Heart right ventricle (tissue), 16 donors: ENCODE results near the gene CCT7. TPM values are rescaled to one million over a fixed set of nuclear protein-coding genes. Genes with fewer than 3 reads are reported as not detected.

Source experiments
- ATAC-seq, 8 donors: fragments of 200-7000 bp; cut with Tn5 transposase; one replicate each; pipeline ENCODE4 v1.9.1; 2020; ENCODE audit warnings: mild to moderate bottlenecking in 8 of 8, moderate library complexity in 8 of 8, moderate number of reproducible peaks in 1 of 8
- DNase-seq, 2 donors: peaks; one replicate each; pipeline ENCODE4 v3.0.0-alpha.2; 2020
- H3K27ac ChIP-seq, 10 donors: fragments of 200-600 bp; sonication (generic) in 2 of 10; one replicate each; pipeline versions ENCODE4 v1.5.0 to v1.8.0; 2020 to 2022; ENCODE audit warnings: mild to moderate bottlenecking in 3 of 10
- H3K27me3 ChIP-seq, 7 donors: fragments of 200-600 bp; one replicate each; pipeline ENCODE4 v1.8.0; 2021 to 2022; ENCODE audit warnings: mild to moderate bottlenecking in 2 of 7
- H3K36me3 ChIP-seq, 9 donors: fragments of 200-600 bp; sonication (generic) in 1 of 9; one replicate each; pipeline versions ENCODE4 v1.5.0 to v1.8.0; 2020 to 2022; ENCODE audit warnings: mild to moderate bottlenecking in 2 of 9
- H3K4me1 ChIP-seq, 9 donors: fragments of 200-600 bp; sonication (generic) in 1 of 9; one replicate each; pipeline versions ENCODE4 v1.5.0 to v1.8.0; 2020 to 2022; ENCODE audit warnings: mild to moderate bottlenecking in 4 of 9
- H3K4me3 ChIP-seq, 10 donors: fragments of 200-600 bp; sonication (generic) in 2 of 10; one replicate each; pipeline versions ENCODE4 v1.5.0 to v1.8.0; 2020 to 2022; ENCODE audit warnings: mild to moderate bottlenecking in 7 of 10, moderate library complexity in 2 of 10
- H3K9me3 ChIP-seq, 11 donors: fragments of 200-600 bp in 10 of 11; sonication (generic) in 2 of 11; one replicate each; pipeline versions ENCODE4 v1.5.0 to v1.8.0; 2013 to 2022; ENCODE audit warnings: mild to moderate bottlenecking in 2 of 11, control low read depth in 1 of 11, moderate library complexity in 1 of 11
- WGBS, 2 donors: extraction: QIAGEN DNeasy Blood & Tissue Kit; methylation state at CpG; one replicate each; pipeline ENCODE4 v1.1.7; 2013; ENCODE audit warnings: inconsistent platforms in 1 of 2; 5-methylcytosine and 5-hydroxymethylcytosine counted together
- intact Hi-C, 10 donors: fragments of 100-400 bp; cut with DNase I; formaldehyde crosslinking; loops; one replicate each; pipeline versions ENCODE4 v1.11.1 to v1.14.2; 2022
- polyA plus RNA-seq, 2 donors: library from polyadenylated mRNA; stranded (reverse); fragments of 200-250 nt; gene quantifications; one replicate each; pipeline ENCODE4 v1.2.3, GENCODE V29; 2013
- total RNA-seq, 10 donors: library from RNA; stranded (reverse); fragmentation: NEBNext Ultra II Directional in 3 of 10; extraction: Animal tissue kit (Norgen Biotek cat#: 25700) in 3 of 10; gene quantifications; one replicate each; pipeline versions ENCODE4 v1.2.1 to v1.2.4, GENCODE V29; 2021 to 2023
- TF ChIP-seq, protein P1 (sequence below), 9 donors: fragments of 200-600 bp; sonication (generic) in 2 of 9; IDR thresholded peaks; one replicate each; pipeline versions ENCODE4 v1.5.0 to v1.8.0; 2021 to 2022; ENCODE audit warnings: antibody characterized with exemption in 9 of 9, mild to moderate bottlenecking in 5 of 9, moderate library complexity in 1 of 9
- donor health status: Arrhythmogenic right ventricular cardiomyopathy.
- donor health status: ischemic (EF 13 %, LVEDD 7.1; RV severe dilation, severe dysfunction).
- donor health status: healthy with polysubstance abuse.
- donor health status: DM: no; HTN: yes; CAD: no.
- donor health status: DM: no; HTN: no; CAD: no.
- donor health status: ischemic (EF 25% LVEDD 6.9; RV normal size, moderate dysfunction).
- donor health status: ischemic (EF 25% LVEDD 5.7; RV mildly dilated, moderate dysfunction).
- donor health status: healthy.
- donor health status: DM: yes; HTN: yes; CAD: no.
- donor health status: Ischemic cardiomyopathy.
- donor health status: ischemic (EF 35%, LVEDD 5.7; RV mildly dilated, moderate dysfunction).
- donor health status: nonischemic (EF 11% LVEDD 7.7; RV severe dilation, severe dysfunction).
- donor health status: DM: yes; HTN: yes; CAD: no.
- donor health status: PGD.
- donor health status: ischemic (EF 29% LVEDD 5.4; RV normal size, mild dysfunction).
- donor health status: nonischemic (EF 23%, LVEDD 6.1; RV moderate dilation, normal function).

Gene CCT7
- total and polyA plus RNA-seq, 12 donors = 162 to 332 (median 180) TPM

DNA sequence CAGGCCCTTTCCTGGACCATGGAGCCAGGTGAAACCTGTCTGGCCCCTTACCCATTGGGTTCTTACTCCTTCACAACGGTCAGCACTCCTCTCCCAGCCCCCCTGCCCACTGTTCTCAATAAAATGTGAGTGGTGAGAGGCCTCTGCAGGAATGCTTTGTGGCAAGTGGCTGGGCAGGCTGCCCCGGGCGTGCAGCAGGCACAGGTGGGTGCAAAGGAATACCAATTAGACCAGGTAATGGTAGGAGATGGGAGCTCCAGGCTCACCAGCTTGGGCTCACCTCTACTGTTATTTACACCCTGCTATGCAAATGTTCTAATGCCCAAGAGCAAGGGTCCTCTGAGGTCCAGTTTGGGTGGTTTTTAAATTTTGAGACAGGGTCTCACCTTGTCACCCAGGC lies 7.0 kb upstream of the CCT7 start:
- H3K4me3 ChIP-seq = no peak overlapping the region
- ATAC-seq = peak in 1 of 8 donors; percentile 15
- no peak overlapping the region for H3K27ac ChIP-seq
- H3K9me3 ChIP-seq = no peaks in the 10 kb centered on the region
- H3K4me1 ChIP-seq = peaks cover 0 to 20% (median 10%) of the 10 kb centered on the region in 9 donors
- WGBS, 2 donors = 85 to 91% methylated on average over 3 of the region's 3 CpGs
- peaks cover 0 to 81% (median 20%) of the 10 kb centered on the region in 9 donors for H3K36me3 ChIP-seq
- TF ChIP-seq, protein P1, sequence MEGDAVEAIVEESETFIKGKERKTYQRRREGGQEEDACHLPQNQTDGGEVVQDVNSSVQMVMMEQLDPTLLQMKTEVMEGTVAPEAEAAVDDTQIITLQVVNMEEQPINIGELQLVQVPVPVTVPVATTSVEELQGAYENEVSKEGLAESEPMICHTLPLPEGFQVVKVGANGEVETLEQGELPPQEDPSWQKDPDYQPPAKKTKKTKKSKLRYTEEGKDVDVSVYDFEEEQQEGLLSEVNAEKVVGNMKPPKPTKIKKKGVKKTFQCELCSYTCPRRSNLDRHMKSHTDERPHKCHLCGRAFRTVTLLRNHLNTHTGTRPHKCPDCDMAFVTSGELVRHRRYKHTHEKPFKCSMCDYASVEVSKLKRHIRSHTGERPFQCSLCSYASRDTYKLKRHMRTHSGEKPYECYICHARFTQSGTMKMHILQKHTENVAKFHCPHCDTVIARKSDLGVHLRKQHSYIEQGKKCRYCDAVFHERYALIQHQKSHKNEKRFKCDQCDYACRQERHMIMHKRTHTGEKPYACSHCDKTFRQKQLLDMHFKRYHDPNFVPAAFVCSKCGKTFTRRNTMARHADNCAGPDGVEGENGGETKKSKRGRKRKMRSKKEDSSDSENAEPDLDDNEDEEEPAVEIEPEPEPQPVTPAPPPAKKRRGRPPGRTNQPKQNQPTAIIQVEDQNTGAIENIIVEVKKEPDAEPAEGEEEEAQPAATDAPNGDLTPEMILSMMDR (IDR thresholded peaks at IDR 0.05) = no peak
- intact Hi-C loops = no loop called here
- DNase-seq = no peak
- no peaks in the 10 kb centered on the region for H3K27me3 ChIP-seq

DNA sequence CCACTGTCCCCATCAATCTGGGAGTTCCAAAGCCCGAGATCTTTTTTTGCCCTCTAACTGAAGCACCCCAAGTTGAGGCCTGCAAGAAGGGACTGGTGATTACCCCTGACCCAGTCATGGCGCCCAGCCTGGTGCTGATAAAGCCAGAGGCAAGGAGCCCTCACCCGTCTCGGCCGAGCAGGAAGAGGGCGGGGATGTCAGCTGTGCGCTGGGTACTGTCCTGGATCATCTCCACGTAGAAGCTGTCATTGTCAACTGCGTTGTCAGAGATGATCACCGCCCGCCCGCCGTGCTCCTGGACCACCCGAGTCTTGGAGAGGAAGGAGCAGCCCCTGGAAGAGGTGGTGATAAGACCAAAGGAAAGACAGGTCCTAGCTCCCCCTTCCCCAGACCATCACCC lies 5.5 kb upstream of the CCT7 start:
- intact Hi-C loops = no loop called here
- 80% methylated on average over 14 of the region's 14 CpGs for WGBS, 2 donors
- H3K9me3 ChIP-seq = no peaks in the 10 kb centered on the region
- H3K4me3 ChIP-seq = no peak overlapping the region
- peaks cover 2 to 26% (median 14%) of the 10 kb centered on the region in 9 donors for H3K4me1 ChIP-seq
- no peak overlapping the region for H3K27ac ChIP-seq
- TF ChIP-seq, protein P1 (IDR thresholded peaks at IDR 0.05) = no peak
- ATAC-seq (no peak), DNase-seq (no peak)
- H3K36me3 ChIP-seq = peaks cover 0 to 66% (median 19%) of the 10 kb centered on the region in 9 donors
- H3K27me3 ChIP-seq = no peaks in the 10 kb centered on the region

GRCh38 chr2:73232403-73233153 lies 1.5 kb upstream of the CCT7 start:
- H3K36me3 ChIP-seq = peaks cover 0 to 32% (median 19%) of the 10 kb centered on the region in 9 donors
- ATAC-seq (peak in 2 of 8 donors; percentile 7 to 10), DNase-seq (no peak)
- peak overlapping the region; percentile 34 to 98 (median 88) for H3K27ac ChIP-seq
- no peaks in the 10 kb centered on the region for H3K9me3 ChIP-seq
- peak overlapping the region; percentile 70 to 95 (median 88) for H3K4me3 ChIP-seq
- no peaks in the 10 kb centered on the region for H3K27me3 ChIP-seq
- TF ChIP-seq, protein P1 (IDR thresholded peaks at IDR 0.05) = no peak
- peaks cover 2 to 40% (median 28%) of the 10 kb centered on the region in 9 donors for H3K4me1 ChIP-seq
- intact Hi-C loops = loop anchor here in 1 of 10 donors (10.0 kb wide), 1 partner anchor 1142 kb away; no protein-coding TSS in a partner anchor
- WGBS, 2 donors = 1 to 2% methylated on average over 36 to 37 of the region's 37 CpGs

- H3K9me3 ChIP-seq = no peaks in the 10 kb centered on the region
- intact Hi-C loops = loop anchor here in 1 of 10 donors (10.0 kb wide), 1 partner anchor 1141 kb away; no protein-coding TSS in a partner anchor
- H3K27ac ChIP-seq = peak within 1 kb of the TSS; percentile 88 to 98 (median 94)
- TF ChIP-seq, protein P1 (IDR thresholded peaks at IDR 0.05) = no peak
- peaks cover 0 to 29% (median 13%) of the 10 kb centered on the region in 9 donors for H3K36me3 ChIP-seq
- H3K27me3 ChIP-seq = no peaks in the 10 kb centered on the region
- DNase-seq = peak; percentile 95 to 99
- WGBS, 2 donors = 0% methylated on average over 67 of the region's 67 CpGs
- peak; percentile 91 to 97 (median 96) for ATAC-seq
- H3K4me3 ChIP-seq = peak within 1 kb of the TSS; percentile 70 to 95 (median 88)
- H3K4me1 ChIP-seq = peaks cover 2 to 47% (median 35%) of the 10 kb centered on the region in 9 donors
These were observed 765 bp upstream of the CCT7 start, which contains the start of gene PRADC1 for GRCh38 chr2:73233154-73233931. Gene PRADC1, minus strand, starts transcription at chr2:73233239. Its CDS starts 79 bp downstream, at chr2:73233160.
